Dendritic cell treated with granulocyte-macrophage colony-stimulating factor and Interleukin-4, amounts not matched to agents 40 ng/mL and 50 ng/mL, for 4 days (primary cell): ENCODE data around the gene CACNG3.
"Not testable (repeated sequence)": the region's sequence is repeated elsewhere in the genome, so short reads cannot be mapped to it uniquely, and the experiment has no call there.

ENCODE experiments used
- H3K27ac Mint-ChIP-seq: one replicate; pipeline ENCODE4 v1.8.0; 2022; ENCODE audit warnings: mild to moderate bottlenecking, mixed read lengths
- H3K27me3 Mint-ChIP-seq: one replicate; pipeline ENCODE4 v1.8.0; 2022; ENCODE audit warnings: mild to moderate bottlenecking, mixed read lengths
- H3K36me3 Mint-ChIP-seq: one replicate; pipeline ENCODE4 v1.8.0; 2022; ENCODE audit warnings: low read depth, mixed read lengths
- H3K4me1 Mint-ChIP-seq: one replicate; pipeline ENCODE4 v1.8.0; 2022; ENCODE audit warnings: low read depth, mixed read lengths
- H3K4me3 Mint-ChIP-seq: one replicate; pipeline ENCODE4 v1.8.0; 2022; ENCODE audit warnings: mild to moderate bottlenecking, moderate library complexity, mixed read lengths
- H3K9me3 Mint-ChIP-seq: one replicate; pipeline ENCODE4 v1.8.0; 2022; ENCODE audit warnings: mixed read lengths
- intact Hi-C: fragments of 100-400 bp; cut with micrococcal nuclease; formaldehyde crosslinking; loops from one replicate; pipeline ENCODE4 v1.15.0; 2022

The CACNG3 gene

GRCh38 chr16:24332178-24332577 is 76.0 kb downstream of the CACNG3 start:
- Mint-ChIP-seq H3K9me3 (no peaks in the 10 kb centered on the region), H3K4me1 (no peaks in the 10 kb centered on the region), H3K27ac (no peak overlapping the region), H3K36me3 (no peaks in the 10 kb centered on the region), H3K27me3 (peaks cover 4% of the 10 kb centered on the region), H3K4me3 (no peak overlapping the region)
- intact Hi-C loops = no loop called here

GRCh38 chr16:24332582-24333090 is 76.5 kb downstream of the CACNG3 start:
- Mint-ChIP-seq H3K36me3 (no peaks in the 10 kb centered on the region), H3K4me1 (no peaks in the 10 kb centered on the region), H3K4me3 (no peak overlapping the region), H3K9me3 (no peaks in the 10 kb centered on the region), H3K27me3 (peaks cover 4% of the 10 kb centered on the region), H3K27ac (no peak overlapping the region)
- intact Hi-C loops = no loop called here

DNA sequence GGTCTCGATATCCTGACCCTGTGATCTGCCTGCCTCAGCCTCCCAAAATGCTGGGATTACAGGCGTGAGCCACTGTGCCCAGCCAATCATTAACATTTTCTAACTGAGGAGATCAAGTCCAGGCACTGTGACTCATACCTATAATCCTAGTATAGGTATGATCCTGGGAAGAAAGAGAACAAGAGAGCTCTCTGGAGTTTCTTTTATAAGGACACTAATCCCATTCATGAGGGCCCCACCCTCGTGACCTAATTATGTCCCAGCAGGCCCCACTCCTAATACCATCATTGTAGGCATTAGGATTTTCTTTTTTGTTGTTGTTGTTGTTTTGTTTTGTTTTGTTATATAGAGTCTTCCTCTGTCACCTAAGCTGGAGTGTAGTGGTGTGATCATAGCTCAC is 80.4 kb downstream of the CACNG3 start:
- peaks cover 4% of the 10 kb centered on the region for H3K27me3 Mint-ChIP-seq
- H3K4me1 Mint-ChIP-seq = no peaks in the 10 kb centered on the region
- no peak overlapping the region for H3K4me3 Mint-ChIP-seq
- intact Hi-C loops = no loop called here
- H3K27ac Mint-ChIP-seq = no peak overlapping the region
- no peaks in the 10 kb centered on the region for H3K36me3 Mint-ChIP-seq
- no peaks in the 10 kb centered on the region for H3K9me3 Mint-ChIP-seq

- H3K27ac Mint-ChIP-seq = no peak overlapping the region
- no peak overlapping the region for H3K4me3 Mint-ChIP-seq
- no peaks in the 10 kb centered on the region for H3K36me3 Mint-ChIP-seq
- H3K27me3 Mint-ChIP-seq = peaks cover 4% of the 10 kb centered on the region
- intact Hi-C loops = no loop called here
- no peaks in the 10 kb centered on the region for H3K4me1 Mint-ChIP-seq
- no peaks in the 10 kb centered on the region for H3K9me3 Mint-ChIP-seq
Observed at GRCh38 chr16:24337013-24337412, 80.9 kb downstream of the CACNG3 start.

- H3K4me1 Mint-ChIP-seq, H3K27ac Mint-ChIP-seq, intact Hi-C loops, H3K36me3 Mint-ChIP-seq, H3K4me3 Mint-ChIP-seq, H3K9me3 Mint-ChIP-seq, H3K27me3 Mint-ChIP-seq: not testable (repeated sequence)
Observed at GRCh38 chr16:24343829-24344228, 87.7 kb downstream of the CACNG3 start.

DNA sequence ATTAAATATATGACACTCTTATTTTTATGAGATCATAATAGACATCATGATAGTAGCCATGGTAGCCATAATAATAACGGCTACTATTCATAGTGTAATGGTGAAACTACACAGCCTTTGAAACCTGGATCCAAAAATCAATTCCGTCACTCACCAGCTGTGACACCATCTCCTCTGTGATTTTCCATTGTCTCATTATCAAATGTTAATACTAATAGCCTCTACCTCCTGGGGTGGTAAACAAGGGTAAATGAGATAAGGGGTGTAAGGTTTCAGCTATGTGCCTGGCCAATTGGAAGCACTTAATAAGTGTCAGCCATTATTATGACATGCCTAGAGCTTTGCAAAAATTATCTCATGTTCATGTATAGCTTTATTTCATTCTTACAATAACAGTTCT is 88.6 kb downstream of the CACNG3 start:
- no peaks in the 10 kb centered on the region for H3K4me1 Mint-ChIP-seq
- no peak overlapping the region for H3K4me3 Mint-ChIP-seq
- H3K9me3 Mint-ChIP-seq = no peaks in the 10 kb centered on the region
- intact Hi-C loops = no loop called here
- no peak overlapping the region for H3K27ac Mint-ChIP-seq
- peaks cover 3% of the 10 kb centered on the region for H3K27me3 Mint-ChIP-seq
- H3K36me3 Mint-ChIP-seq = no peaks in the 10 kb centered on the region

DNA sequence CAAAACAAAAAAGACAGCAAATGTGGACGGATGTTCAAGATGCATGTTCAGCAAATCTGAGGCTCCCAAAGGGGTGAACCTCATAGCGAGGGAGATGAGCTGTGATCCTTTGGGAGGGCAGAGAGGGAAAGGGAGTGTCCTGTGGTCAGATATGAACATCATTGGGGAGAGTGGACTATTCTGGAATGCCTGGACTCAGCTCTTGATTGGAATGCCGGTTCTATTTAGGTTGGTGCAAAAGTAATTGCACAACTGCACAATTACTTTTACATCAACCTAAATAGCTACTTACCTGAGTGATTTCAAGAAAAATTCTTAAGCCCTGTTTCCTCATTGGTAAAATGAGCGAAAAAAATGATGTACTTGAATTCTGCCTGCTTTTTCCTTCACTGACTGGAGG is 89.6 kb downstream of the CACNG3 start:
- H3K4me1 Mint-ChIP-seq = no peaks in the 10 kb centered on the region
- intact Hi-C loops = no loop called here
- peaks cover 1% of the 10 kb centered on the region for H3K27me3 Mint-ChIP-seq
- no peak overlapping the region for H3K27ac Mint-ChIP-seq
- no peak overlapping the region for H3K4me3 Mint-ChIP-seq
- H3K9me3 Mint-ChIP-seq = no peaks in the 10 kb centered on the region
- no peaks in the 10 kb centered on the region for H3K36me3 Mint-ChIP-seq

GRCh38 chr16:24346734-24347133 is 90.6 kb downstream of the CACNG3 start:
- Mint-ChIP-seq H3K36me3 (no peaks in the 10 kb centered on the region), H3K9me3 (no peaks in the 10 kb centered on the region), H3K4me1 (no peaks in the 10 kb centered on the region), H3K27me3 (no peaks in the 10 kb centered on the region), H3K4me3 (no peak overlapping the region), H3K27ac (no peak overlapping the region)
- intact Hi-C loops = no loop called here

- H3K4me3 Mint-ChIP-seq = no peak overlapping the region
- no peak overlapping the region for H3K27ac Mint-ChIP-seq
- H3K27me3 Mint-ChIP-seq = no peaks in the 10 kb centered on the region
- intact Hi-C loops = no loop called here
- H3K9me3 Mint-ChIP-seq = no peaks in the 10 kb centered on the region
- H3K4me1 Mint-ChIP-seq = no peaks in the 10 kb centered on the region
- H3K36me3 Mint-ChIP-seq = no peaks in the 10 kb centered on the region
Observed at GRCh38 chr16:24347556-24347955, 91.4 kb downstream of the CACNG3 start.

GRCh38 chr16:24348545-24349290 is 92.6 kb downstream of the CACNG3 start:
- no peaks in the 10 kb centered on the region for H3K36me3 Mint-ChIP-seq
- intact Hi-C loops = no loop called here
- H3K27ac Mint-ChIP-seq = no peak overlapping the region
- no peaks in the 10 kb centered on the region for H3K9me3 Mint-ChIP-seq
- no peak overlapping the region for H3K4me3 Mint-ChIP-seq
- no peaks in the 10 kb centered on the region for H3K4me1 Mint-ChIP-seq
- no peaks in the 10 kb centered on the region for H3K27me3 Mint-ChIP-seq

GRCh38 chr16:24349320-24349719 is 93.2 kb downstream of the CACNG3 start:
- no peak overlapping the region for H3K27ac Mint-ChIP-seq
- no peaks in the 10 kb centered on the region for H3K4me1 Mint-ChIP-seq
- intact Hi-C loops = no loop called here
- H3K36me3 Mint-ChIP-seq = no peaks in the 10 kb centered on the region
- H3K9me3 Mint-ChIP-seq = no peaks in the 10 kb centered on the region
- no peaks in the 10 kb centered on the region for H3K27me3 Mint-ChIP-seq
- no peak overlapping the region for H3K4me3 Mint-ChIP-seq

- H3K27ac Mint-ChIP-seq = no peak overlapping the region
- intact Hi-C loops = no loop called here
Observed at GRCh38 chr16:24352746-24353145, 96.6 kb downstream of the CACNG3 start.

DNA sequence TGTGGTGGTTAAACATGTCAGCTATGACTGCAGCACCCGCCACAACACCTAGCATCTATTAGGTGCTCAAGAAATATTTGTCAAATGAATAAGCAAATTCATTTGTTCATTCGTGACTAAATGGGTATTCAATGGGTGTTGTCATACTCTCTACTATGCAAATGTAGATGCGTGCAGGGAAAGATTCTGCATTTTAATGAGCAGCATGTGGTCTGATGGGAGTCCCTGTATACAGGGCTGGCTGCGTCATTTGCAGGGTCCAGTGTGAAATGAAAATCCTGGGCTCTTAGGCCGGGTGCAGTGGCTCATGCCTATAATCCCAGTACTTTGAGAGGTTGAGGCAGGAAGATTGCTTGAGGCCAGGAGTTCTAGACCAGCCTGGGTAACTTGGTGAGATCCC is 97.5 kb downstream of the CACNG3 start:
- H3K27ac Mint-ChIP-seq = no peak overlapping the region
- no peaks in the 10 kb centered on the region for H3K9me3 Mint-ChIP-seq
- H3K27me3 Mint-ChIP-seq = no peaks in the 10 kb centered on the region
- intact Hi-C loops = no loop called here
- H3K36me3 Mint-ChIP-seq = no peaks in the 10 kb centered on the region
- no peaks in the 10 kb centered on the region for H3K4me1 Mint-ChIP-seq
- H3K4me3 Mint-ChIP-seq = no peak overlapping the region

More at GRCh38 chr16:24352746-24353145, 96.6 kb downstream of the CACNG3 start:
- H3K4me1 Mint-ChIP-seq = no peaks in the 10 kb centered on the region
- no peaks in the 10 kb centered on the region for H3K36me3 Mint-ChIP-seq
- no peaks in the 10 kb centered on the region for H3K9me3 Mint-ChIP-seq
- H3K4me3 Mint-ChIP-seq = no peak overlapping the region
- no peaks in the 10 kb centered on the region for H3K27me3 Mint-ChIP-seq

GRCh38 chr16:24357511-24357910 is 101.4 kb downstream of the CACNG3 start:
- Mint-ChIP-seq H3K36me3 (no peaks in the 10 kb centered on the region), H3K4me1 (no peaks in the 10 kb centered on the region), H3K27me3 (no peaks in the 10 kb centered on the region), H3K4me3 (no peak overlapping the region), H3K27ac (no peak overlapping the region), H3K9me3 (no peaks in the 10 kb centered on the region)
- intact Hi-C loops = no loop called here

- Mint-ChIP-seq H3K36me3 (no peaks in the 10 kb centered on the region), H3K27me3 (peaks cover under 1% of the 10 kb centered on the region), H3K4me1 (no peaks in the 10 kb centered on the region), H3K27ac (no peak overlapping the region), H3K4me3 (no peak overlapping the region), H3K9me3 (no peaks in the 10 kb centered on the region)
- intact Hi-C loops = no loop called here
Observed at GRCh38 chr16:24358117-24358516, 102.0 kb downstream of the CACNG3 start.
